HL-60 (cell line): ENCODE measurements around the gene FAM234B.

ENCODE experiments used
- CTCF ChIP-seq: IDR thresholded peaks from one replicate; pipeline ENCODE4 v1.5.1; 2011; ENCODE audit warnings: low read length, control low read depth, inconsistent platforms; ENCODE audit not compliant: insufficient read depth
- GABPA ChIP-seq: IDR thresholded peaks from 2 replicates; pipeline ENCODE4 v1.6.1; 2012; ENCODE audit warnings: low read depth
- POLR2AphosphoS5 ChIP-seq: IDR thresholded peaks from 2 replicates; pipeline ENCODE4 v1.6.1; 2012; ENCODE audit warnings: low read depth
- REST ChIP-seq: IDR thresholded peaks from 2 replicates; pipeline ENCODE4 v1.6.1; 2012; ENCODE audit warnings: low read depth; ENCODE audit not compliant: insufficient replicate concordance
- SPI1 ChIP-seq: IDR thresholded peaks from 2 replicates; pipeline ENCODE4 v1.6.1; 2012; ENCODE audit warnings: low read depth, mild to moderate bottlenecking, borderline replicate concordance

- TF ChIP-seq POLR2AphosphoS5 (no peak), CTCF (no peak), REST (no peak), GABPA (no peak), SPI1 (no peak)
Observed at GRCh38 chr12:13030541-13031291, 13.5 kb upstream of the FAM234B start.
